ENCODE results near the gene HELZ. TPM values are rescaled to one million over a fixed set of nuclear protein-coding genes. Genes with fewer than 3 reads are reported as not detected.

The HELZ gene
- total and polyA plus RNA-seq, 9 donors: 8.4 to 72.8 (median 55.5) TPM

GRCh38 chr17:67052720-67053437 lies 192.1 kb downstream of the HELZ start:
- TF ChIP-seq CTCF (IDR thresholded peaks at IDR 0.05) (no peak), POLR2A (IDR thresholded peaks at IDR 0.05) (no peak), EP300 (IDR thresholded peaks at IDR 0.05) (no peak)
- intact Hi-C loops (cut with DNase I): no loop called here
- no peak overlapping the region for H3K4me3 ChIP-seq
- WGBS, 3 donors: 89 to 90% (median 89%) methylated on average over 9 of the region's 9 CpGs
- H3K27me3 ChIP-seq: no peaks in the 10 kb centered on the region
- no peaks in the 10 kb centered on the region for H3K36me3 ChIP-seq
- no peaks in the 10 kb centered on the region for H3K9me3 ChIP-seq
- DNase-seq: no peak
- no peak overlapping the region for H3K27ac ChIP-seq
- no peaks in the 10 kb centered on the region for H3K4me1 ChIP-seq (ENCODE audit: insufficient read depth)

GRCh38 chr17:67051837-67052236 lies 193.2 kb downstream of the HELZ start:
- no peak for DNase-seq
- Histone ChIP-seq H3K27me3 (no peaks in the 10 kb centered on the region), H3K9me3 (no peaks in the 10 kb centered on the region), H3K4me3 (no peak overlapping the region), H3K27ac (no peak overlapping the region), H3K36me3 (no peaks in the 10 kb centered on the region), H3K4me1 (ENCODE audit: insufficient read depth) (no peaks in the 10 kb centered on the region)
- TF ChIP-seq CTCF (IDR thresholded peaks at IDR 0.05) (no peak), POLR2A (IDR thresholded peaks at IDR 0.05) (no peak), EP300 (IDR thresholded peaks at IDR 0.05) (no peak)
- WGBS, 3 donors: 92 to 95% (median 92%) methylated on average over 5 of the region's 5 CpGs
- intact Hi-C loops (cut with DNase I): no loop called here

GRCh38 chr17:67051155-67051538 lies 193.8 kb downstream of the HELZ start:
- Histone ChIP-seq H3K4me1 (ENCODE audit: insufficient read depth) (no peaks in the 10 kb centered on the region), H3K27me3 (no peaks in the 10 kb centered on the region), H3K36me3 (no peaks in the 10 kb centered on the region), H3K27ac (no peak overlapping the region), H3K9me3 (no peaks in the 10 kb centered on the region), H3K4me3 (no peak overlapping the region)
- TF ChIP-seq CTCF (IDR thresholded peaks at IDR 0.05) (no peak), POLR2A (IDR thresholded peaks at IDR 0.05) (no peak), EP300 (IDR thresholded peaks at IDR 0.05) (no peak)
- no peak for DNase-seq
- intact Hi-C loops (cut with DNase I): no loop called here
- WGBS, 3 donors: 69 to 74% (median 71%) methylated on average over 4 of the region's 4 CpGs

GRCh38 chr17:67050471-67051154 lies 194.4 kb downstream of the HELZ start:
- 74 to 90% (median 76%) methylated on average over 6 of the region's 6 CpGs for WGBS, 3 donors
- no peaks in the 10 kb centered on the region for H3K27me3 ChIP-seq
- intact Hi-C loops (cut with DNase I): no loop called here
- no peaks in the 10 kb centered on the region for H3K36me3 ChIP-seq
- TF ChIP-seq CTCF (IDR thresholded peaks at IDR 0.05): no peak
- DNase-seq: no peak
- H3K9me3 ChIP-seq: no peaks in the 10 kb centered on the region
- no peak overlapping the region for H3K27ac ChIP-seq
- no peaks in the 10 kb centered on the region for H3K4me1 ChIP-seq (ENCODE audit: insufficient read depth)
- H3K4me3 ChIP-seq: no peak overlapping the region

Data from ovary (tissue), 9 donors.